ENCODE measurements around the gene KLF15.

Gene KLF15

DNA sequence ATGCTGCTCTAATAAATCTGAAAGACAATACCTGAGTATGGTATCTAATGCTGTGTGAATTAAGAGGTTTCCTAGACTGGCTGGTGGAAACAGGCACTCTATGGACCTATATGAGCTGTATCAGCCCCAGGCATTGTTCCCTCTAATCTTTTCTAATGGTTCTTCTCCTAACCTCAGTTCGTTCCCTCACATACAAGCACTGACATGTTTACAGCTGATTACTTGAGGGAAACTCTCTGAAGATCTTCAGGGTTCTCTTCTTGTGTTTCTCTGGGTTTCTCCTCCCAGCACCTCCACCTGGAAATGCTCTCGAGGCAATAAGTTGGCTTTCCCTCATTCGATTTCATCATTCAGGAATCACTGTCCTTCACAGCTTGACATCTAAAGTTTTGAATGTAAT lies 52.9 kb downstream of the KLF15 start:
- no peak for TF ChIP-seq CTCF (conservative IDR thresholded peaks at IDR 0.05)
- H3K27ac ChIP-seq = no peak overlapping the region

DNA sequence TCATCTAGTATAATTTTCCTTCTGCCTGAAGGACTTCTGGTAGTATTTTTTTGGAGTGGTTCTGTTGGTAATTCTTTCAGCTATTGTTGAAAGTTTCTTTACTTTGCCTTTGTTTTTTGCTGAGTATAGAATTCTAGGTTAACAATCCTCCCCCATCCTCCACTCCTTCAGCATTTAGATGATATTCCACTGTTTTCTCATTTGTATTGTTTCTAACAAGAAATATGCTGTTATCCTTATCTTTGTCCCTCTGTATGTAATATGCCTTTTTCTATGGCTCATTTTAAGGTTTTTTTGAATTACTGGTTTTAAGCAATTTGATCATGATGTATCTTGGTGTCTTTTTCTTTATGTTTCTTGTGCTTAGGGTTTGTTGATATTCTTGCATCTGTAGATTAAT lies 53.9 kb downstream of the KLF15 start:
- TF ChIP-seq CTCF (conservative IDR thresholded peaks at IDR 0.05) = no peak
- H3K27ac ChIP-seq = no peak overlapping the region

DNA sequence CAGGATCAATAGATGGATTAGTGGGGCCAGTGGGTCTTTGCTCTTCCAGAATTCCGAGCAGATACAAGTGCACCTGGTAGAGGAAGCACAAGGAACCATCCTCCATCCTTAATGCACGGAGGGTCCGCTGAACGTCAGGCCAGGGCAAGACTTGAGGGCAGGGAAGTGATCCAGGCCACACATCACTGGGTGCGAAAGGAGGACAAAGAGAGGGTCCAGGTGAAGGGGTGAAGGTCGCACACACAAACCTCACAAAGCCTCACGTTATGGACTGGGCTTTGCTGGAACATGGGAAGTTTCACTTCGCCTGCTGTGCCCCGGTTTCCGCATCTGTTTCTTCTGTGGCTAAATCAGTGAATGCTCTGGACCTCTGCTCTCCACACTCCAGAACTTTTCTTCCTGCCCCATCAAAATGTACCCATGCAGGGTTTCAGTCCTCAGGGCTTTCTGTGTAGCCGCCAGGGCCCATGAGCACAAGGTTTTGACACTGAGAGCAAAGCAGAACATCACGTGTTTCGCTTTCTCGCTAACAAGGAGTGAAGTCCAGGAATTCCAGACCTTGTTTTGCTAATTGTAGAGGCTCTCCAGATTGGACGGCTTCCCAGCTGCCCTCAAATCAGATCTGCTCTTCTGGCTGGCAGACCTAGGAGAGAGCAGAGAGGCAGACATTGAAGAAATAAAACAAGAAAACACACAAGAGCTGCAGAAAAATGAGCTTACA lies 56.3 kb downstream of the KLF15 start:
- TF ChIP-seq CTCF (conservative IDR thresholded peaks at IDR 0.05) = no peak
- no peak overlapping the region for H3K27ac ChIP-seq

- no peak overlapping the region for H3K27ac ChIP-seq
Measured at GRCh38 chr3:126300001-126300760, 57.0 kb downstream of the KLF15 start.

GRCh38 chr3:126295407-126295939 lies 61.7 kb downstream of the KLF15 start:
- no peak overlapping the region for H3K27ac ChIP-seq
- no peak for TF ChIP-seq CTCF (conservative IDR thresholded peaks at IDR 0.05)

More at GRCh38 chr3:126300001-126300760, 57.0 kb downstream of the KLF15 start:
- TF ChIP-seq CTCF (conservative IDR thresholded peaks at IDR 0.05) = no peak

GRCh38 chr3:126294211-126294808 lies 62.9 kb downstream of the KLF15 start:
- no peak for TF ChIP-seq CTCF (conservative IDR thresholded peaks at IDR 0.05)
- H3K27ac ChIP-seq = no peak overlapping the region
